ENCODE results near the gene NTRK2.

NTRK2 gene

GRCh38 chr9:84971571-84971970, 302.0 kb downstream of the NTRK2 start:
- DNase-seq (ENCODE audit: insufficient read length) (no peak), FAIRE-seq (no peak)
- TF ChIP-seq TAF1 (IDR thresholded peaks at IDR 0.05; ENCODE audit: borderline replicate concordance, low read depth, low read length): no peak
- TF ChIP-seq POLR2A (IDR thresholded peaks at IDR 0.05; ENCODE audit: low read depth, low read length): no peak
- no peak for TF ChIP-seq POLR2AphosphoS5 (IDR thresholded peaks at IDR 0.05; ENCODE audit: low read depth, low read length)

GRCh38 chr9:84974258-84974657, 304.7 kb downstream of the NTRK2 start:
- FAIRE-seq: no peak
- DNase-seq (ENCODE audit: insufficient read length): no peak
- TF ChIP-seq POLR2A (IDR thresholded peaks at IDR 0.05; ENCODE audit: low read depth, low read length) (no peak), TAF1 (IDR thresholded peaks at IDR 0.05; ENCODE audit: borderline replicate concordance, low read depth, low read length) (no peak), POLR2AphosphoS5 (IDR thresholded peaks at IDR 0.05; ENCODE audit: low read depth, low read length) (no peak)

GRCh38 chr9:84974855-84975254, 305.3 kb downstream of the NTRK2 start:
- TF ChIP-seq POLR2A (IDR thresholded peaks at IDR 0.05; ENCODE audit: low read depth, low read length): no peak
- TF ChIP-seq POLR2AphosphoS5 (IDR thresholded peaks at IDR 0.05; ENCODE audit: low read depth, low read length): no peak
- no peak for TF ChIP-seq TAF1 (IDR thresholded peaks at IDR 0.05; ENCODE audit: borderline replicate concordance, low read depth, low read length)
- DNase-seq (ENCODE audit: insufficient read length) (no peak), FAIRE-seq (no peak)

GRCh38 chr9:84975926-84976325, 306.4 kb downstream of the NTRK2 start:
- FAIRE-seq: no peak

GRCh38 chr9:84978661-84979060, 309.1 kb downstream of the NTRK2 start:
- TF ChIP-seq POLR2A (IDR thresholded peaks at IDR 0.05; ENCODE audit: low read depth, low read length): no peak
- TF ChIP-seq TAF1 (IDR thresholded peaks at IDR 0.05; ENCODE audit: borderline replicate concordance, low read depth, low read length): no peak
- no peak for TF ChIP-seq POLR2AphosphoS5 (IDR thresholded peaks at IDR 0.05; ENCODE audit: low read depth, low read length)
- FAIRE-seq (no peak), DNase-seq (ENCODE audit: insufficient read length) (no peak)

More at GRCh38 chr9:84975926-84976325, 306.4 kb downstream of the NTRK2 start:
- DNase-seq (ENCODE audit: insufficient read length): no peak
- TF ChIP-seq POLR2AphosphoS5 (IDR thresholded peaks at IDR 0.05; ENCODE audit: low read depth, low read length) (no peak), TAF1 (IDR thresholded peaks at IDR 0.05; ENCODE audit: borderline replicate concordance, low read depth, low read length) (no peak), POLR2A (IDR thresholded peaks at IDR 0.05; ENCODE audit: low read depth, low read length) (no peak)

GRCh38 chr9:84983749-84984148, 314.2 kb downstream of the NTRK2 start:
- no peak for FAIRE-seq
- TF ChIP-seq POLR2A (IDR thresholded peaks at IDR 0.05; ENCODE audit: low read depth, low read length) (no peak), POLR2AphosphoS5 (IDR thresholded peaks at IDR 0.05; ENCODE audit: low read depth, low read length) (no peak), TAF1 (IDR thresholded peaks at IDR 0.05; ENCODE audit: borderline replicate concordance, low read depth, low read length) (no peak)
- no peak for DNase-seq (ENCODE audit: insufficient read length)

- no peak for TF ChIP-seq POLR2A (IDR thresholded peaks at IDR 0.05; ENCODE audit: low read depth, low read length)
- TF ChIP-seq TAF1 (IDR thresholded peaks at IDR 0.05; ENCODE audit: borderline replicate concordance, low read depth, low read length): no peak
- no peak for TF ChIP-seq POLR2AphosphoS5 (IDR thresholded peaks at IDR 0.05; ENCODE audit: low read depth, low read length)
- FAIRE-seq (no peak), DNase-seq (ENCODE audit: insufficient read length) (no peak)
These were observed 319.1 kb downstream of the NTRK2 start for GRCh38 chr9:84988621-84989020.

- TF ChIP-seq POLR2A (IDR thresholded peaks at IDR 0.05; ENCODE audit: low read depth, low read length) (no peak), TAF1 (IDR thresholded peaks at IDR 0.05; ENCODE audit: borderline replicate concordance, low read depth, low read length) (no peak), POLR2AphosphoS5 (IDR thresholded peaks at IDR 0.05; ENCODE audit: low read depth, low read length) (no peak)
- FAIRE-seq (no peak), DNase-seq (ENCODE audit: insufficient read length) (no peak)
These were observed 320.9 kb downstream of the NTRK2 start for GRCh38 chr9:84990416-84990815.

- TF ChIP-seq POLR2AphosphoS5 (IDR thresholded peaks at IDR 0.05; ENCODE audit: low read depth, low read length): no peak
- no peak for TF ChIP-seq TAF1 (IDR thresholded peaks at IDR 0.05; ENCODE audit: borderline replicate concordance, low read depth, low read length)
- no peak for TF ChIP-seq POLR2A (IDR thresholded peaks at IDR 0.05; ENCODE audit: low read depth, low read length)
- FAIRE-seq (no peak), DNase-seq (ENCODE audit: insufficient read length) (no peak)
These were observed 321.5 kb downstream of the NTRK2 start for GRCh38 chr9:84990850-84991513.

- TF ChIP-seq POLR2AphosphoS5 (IDR thresholded peaks at IDR 0.05; ENCODE audit: low read depth, low read length): no peak
- TF ChIP-seq POLR2A (IDR thresholded peaks at IDR 0.05; ENCODE audit: low read depth, low read length): no peak
- TF ChIP-seq TAF1 (IDR thresholded peaks at IDR 0.05; ENCODE audit: borderline replicate concordance, low read depth, low read length): no peak
- no peak for DNase-seq (ENCODE audit: insufficient read length)
- no peak for FAIRE-seq
These were observed 322.0 kb downstream of the NTRK2 start for GRCh38 chr9:84991514-84991870.

GRCh38 chr9:84992381-84992780, 322.9 kb downstream of the NTRK2 start:
- TF ChIP-seq TAF1 (IDR thresholded peaks at IDR 0.05; ENCODE audit: borderline replicate concordance, low read depth, low read length): no peak
- TF ChIP-seq POLR2AphosphoS5 (IDR thresholded peaks at IDR 0.05; ENCODE audit: low read depth, low read length): no peak
- no peak for TF ChIP-seq POLR2A (IDR thresholded peaks at IDR 0.05; ENCODE audit: low read depth, low read length)

GRCh38 chr9:84993105-84993504, 323.6 kb downstream of the NTRK2 start:
- no peak for TF ChIP-seq TAF1 (IDR thresholded peaks at IDR 0.05; ENCODE audit: borderline replicate concordance, low read depth, low read length)
- TF ChIP-seq POLR2A (IDR thresholded peaks at IDR 0.05; ENCODE audit: low read depth, low read length): no peak
- TF ChIP-seq POLR2AphosphoS5 (IDR thresholded peaks at IDR 0.05; ENCODE audit: low read depth, low read length): no peak
- no peak for FAIRE-seq
- DNase-seq (ENCODE audit: insufficient read length): no peak

More at GRCh38 chr9:84992381-84992780, 322.9 kb downstream of the NTRK2 start:
- no peak for FAIRE-seq
- DNase-seq (ENCODE audit: insufficient read length): no peak

Data from GM12892 (cell line).